ENCODE results near the gene DIAPH2. TPM values are rescaled to one million over a fixed set of nuclear protein-coding genes. Genes with fewer than 3 reads are reported as not detected.
A peak's percentile ranks its signal among the peaks of the same experiment; 100 is the strongest.

The DIAPH2 gene
- total and polyA plus RNA-seq, 4 donors: 3.0 to 19.7 (median 11.3) TPM

GRCh38 chrX:96692454-96692853 is 7.8 kb downstream of the DIAPH2 start:
- DNase-seq (ENCODE audit: low read depth in 4 of 6, low spot score in 6 of 6): no peak
- Histone ChIP-seq H3K4me3 (ENCODE audit: low read depth, low read length) (no peak overlapping the region), H3K4me1 (ENCODE audit: control insufficient read depth, insufficient read depth, low read length) (no peaks in the 10 kb centered on the region), H3K27ac (ENCODE audit: low read depth, low read length) (no peak overlapping the region), H3K36me3 (ENCODE audit: control insufficient read depth, insufficient read depth, low read length) (no peaks in the 10 kb centered on the region), H3K9me3 (ENCODE audit: control insufficient read depth, insufficient read depth, low read length) (no peaks in the 10 kb centered on the region), H3K27me3 (ENCODE audit: control insufficient read depth, insufficient read depth, low read length) (peaks cover 2% of the 10 kb centered on the region)
- WGBS (ENCODE audit: insufficient coverage): no CpG with 5 or more reads among the region's 1 CpG

GRCh38 chrX:96692890-96693289 is 8.2 kb downstream of the DIAPH2 start:
- Histone ChIP-seq H3K27me3 (ENCODE audit: control insufficient read depth, insufficient read depth, low read length) (peaks cover 2% of the 10 kb centered on the region), H3K27ac (ENCODE audit: low read depth, low read length) (no peak overlapping the region)
- no peak for DNase-seq (ENCODE audit: low read depth in 4 of 6, low spot score in 6 of 6)

GRCh38 chrX:96693407-96693806 is 8.8 kb downstream of the DIAPH2 start:
- peaks cover 2% of the 10 kb centered on the region for H3K27me3 ChIP-seq (ENCODE audit: control insufficient read depth, insufficient read depth, low read length)
- H3K4me3 ChIP-seq (ENCODE audit: low read depth, low read length): no peak overlapping the region
- WGBS (ENCODE audit: insufficient coverage): 93% methylated on average over 3 of the region's 6 CpGs

More at GRCh38 chrX:96692890-96693289, 8.2 kb downstream of the DIAPH2 start:
- H3K4me1 ChIP-seq (ENCODE audit: control insufficient read depth, insufficient read depth, low read length): no peaks in the 10 kb centered on the region
- no peaks in the 10 kb centered on the region for H3K36me3 ChIP-seq (ENCODE audit: control insufficient read depth, insufficient read depth, low read length)
- H3K4me3 ChIP-seq (ENCODE audit: low read depth, low read length): no peak overlapping the region
- H3K9me3 ChIP-seq (ENCODE audit: control insufficient read depth, insufficient read depth, low read length): no peaks in the 10 kb centered on the region

GRCh38 chrX:96696462-96696861 is 11.8 kb downstream of the DIAPH2 start:
- H3K9me3 ChIP-seq (ENCODE audit: control insufficient read depth, insufficient read depth, low read length): no peaks in the 10 kb centered on the region
- no peak overlapping the region for H3K27ac ChIP-seq (ENCODE audit: low read depth, low read length)
- no peak overlapping the region for H3K4me3 ChIP-seq (ENCODE audit: low read depth, low read length)
- H3K27me3 ChIP-seq (ENCODE audit: control insufficient read depth, insufficient read depth, low read length): peaks cover 2% of the 10 kb centered on the region
- no peaks in the 10 kb centered on the region for H3K4me1 ChIP-seq (ENCODE audit: control insufficient read depth, insufficient read depth, low read length)
- 100% methylated on average over 1 of the region's 4 CpGs for WGBS (ENCODE audit: insufficient coverage)
- DNase-seq (ENCODE audit: low read depth in 4 of 6, low spot score in 6 of 6): no peak
- no peaks in the 10 kb centered on the region for H3K36me3 ChIP-seq (ENCODE audit: control insufficient read depth, insufficient read depth, low read length)

More at GRCh38 chrX:96693407-96693806, 8.8 kb downstream of the DIAPH2 start:
- DNase-seq (ENCODE audit: low read depth in 4 of 6, low spot score in 6 of 6): no peak
- H3K36me3 ChIP-seq (ENCODE audit: control insufficient read depth, insufficient read depth, low read length): no peaks in the 10 kb centered on the region
- H3K4me1 ChIP-seq (ENCODE audit: control insufficient read depth, insufficient read depth, low read length): no peaks in the 10 kb centered on the region
- H3K27ac ChIP-seq (ENCODE audit: low read depth, low read length): no peak overlapping the region
- H3K9me3 ChIP-seq (ENCODE audit: control insufficient read depth, insufficient read depth, low read length): no peaks in the 10 kb centered on the region

- no peak for DNase-seq (ENCODE audit: low read depth in 4 of 6, low spot score in 6 of 6)
- Histone ChIP-seq H3K9me3 (ENCODE audit: control insufficient read depth, insufficient read depth, low read length) (no peaks in the 10 kb centered on the region), H3K27ac (ENCODE audit: low read depth, low read length) (no peak overlapping the region), H3K4me3 (ENCODE audit: low read depth, low read length) (no peak overlapping the region), H3K4me1 (ENCODE audit: control insufficient read depth, insufficient read depth, low read length) (no peaks in the 10 kb centered on the region), H3K27me3 (ENCODE audit: control insufficient read depth, insufficient read depth, low read length) (peaks cover 4% of the 10 kb centered on the region), H3K36me3 (ENCODE audit: control insufficient read depth, insufficient read depth, low read length) (no peaks in the 10 kb centered on the region)
- 80% methylated on average over 1 of the region's 1 CpG for WGBS (ENCODE audit: insufficient coverage)
These were observed 16.0 kb downstream of the DIAPH2 start for GRCh38 chrX:96700625-96701024.

- DNase-seq (ENCODE audit: low read depth in 4 of 6, low spot score in 6 of 6): no peak
- Histone ChIP-seq H3K36me3 (ENCODE audit: control insufficient read depth, insufficient read depth, low read length) (no peaks in the 10 kb centered on the region), H3K27me3 (ENCODE audit: control insufficient read depth, insufficient read depth, low read length) (peaks cover 9% of the 10 kb centered on the region), H3K4me3 (ENCODE audit: low read depth, low read length) (no peak overlapping the region), H3K9me3 (ENCODE audit: control insufficient read depth, insufficient read depth, low read length) (no peaks in the 10 kb centered on the region), H3K27ac (ENCODE audit: low read depth, low read length) (no peak overlapping the region), H3K4me1 (ENCODE audit: control insufficient read depth, insufficient read depth, low read length) (no peaks in the 10 kb centered on the region)
- no CpG with 5 or more reads among the region's 1 CpG for WGBS (ENCODE audit: insufficient coverage)
These were observed 18.7 kb downstream of the DIAPH2 start for GRCh38 chrX:96703379-96703778.

GRCh38 chrX:96703816-96704215 is 19.2 kb downstream of the DIAPH2 start:
- no CpG with 5 or more reads among the region's 1 CpG for WGBS (ENCODE audit: insufficient coverage)
- no peaks in the 10 kb centered on the region for H3K4me1 ChIP-seq (ENCODE audit: control insufficient read depth, insufficient read depth, low read length)

GRCh38 chrX:96704629-96705028 is 20.0 kb downstream of the DIAPH2 start:
- DNase-seq (ENCODE audit: low read depth in 4 of 6, low spot score in 6 of 6): no peak
- Histone ChIP-seq H3K27me3 (ENCODE audit: control insufficient read depth, insufficient read depth, low read length) (peaks cover 9% of the 10 kb centered on the region), H3K4me3 (ENCODE audit: low read depth, low read length) (no peak overlapping the region), H3K36me3 (ENCODE audit: control insufficient read depth, insufficient read depth, low read length) (no peaks in the 10 kb centered on the region), H3K9me3 (ENCODE audit: control insufficient read depth, insufficient read depth, low read length) (no peaks in the 10 kb centered on the region), H3K4me1 (ENCODE audit: control insufficient read depth, insufficient read depth, low read length) (no peaks in the 10 kb centered on the region), H3K27ac (ENCODE audit: low read depth, low read length) (no peak overlapping the region)
- no CpG with 5 or more reads among the region's 2 CpGs for WGBS (ENCODE audit: insufficient coverage)

More at GRCh38 chrX:96703816-96704215, 19.2 kb downstream of the DIAPH2 start:
- no peak for DNase-seq (ENCODE audit: low read depth in 4 of 6, low spot score in 6 of 6)
- no peaks in the 10 kb centered on the region for H3K36me3 ChIP-seq (ENCODE audit: control insufficient read depth, insufficient read depth, low read length)
- H3K9me3 ChIP-seq (ENCODE audit: control insufficient read depth, insufficient read depth, low read length): no peaks in the 10 kb centered on the region
- H3K27ac ChIP-seq (ENCODE audit: low read depth, low read length): no peak overlapping the region
- no peak overlapping the region for H3K4me3 ChIP-seq (ENCODE audit: low read depth, low read length)
- peaks cover 9% of the 10 kb centered on the region for H3K27me3 ChIP-seq (ENCODE audit: control insufficient read depth, insufficient read depth, low read length)

GRCh38 chrX:96705905-96706304 is 21.3 kb downstream of the DIAPH2 start:
- DNase-seq (ENCODE audit: low read depth in 4 of 6, low spot score in 6 of 6): no peak

GRCh38 chrX:96707804-96708203 is 23.2 kb downstream of the DIAPH2 start:
- H3K4me1 ChIP-seq (ENCODE audit: control insufficient read depth, insufficient read depth, low read length): no peaks in the 10 kb centered on the region

More at GRCh38 chrX:96705905-96706304, 21.3 kb downstream of the DIAPH2 start:
- H3K4me3 ChIP-seq (ENCODE audit: low read depth, low read length): no peak overlapping the region
- H3K36me3 ChIP-seq (ENCODE audit: control insufficient read depth, insufficient read depth, low read length): no peaks in the 10 kb centered on the region
- no peaks in the 10 kb centered on the region for H3K9me3 ChIP-seq (ENCODE audit: control insufficient read depth, insufficient read depth, low read length)
- H3K27me3 ChIP-seq (ENCODE audit: control insufficient read depth, insufficient read depth, low read length): peaks cover 9% of the 10 kb centered on the region
- no peak overlapping the region for H3K27ac ChIP-seq (ENCODE audit: low read depth, low read length)
- H3K4me1 ChIP-seq (ENCODE audit: control insufficient read depth, insufficient read depth, low read length): no peaks in the 10 kb centered on the region

More at GRCh38 chrX:96707804-96708203, 23.2 kb downstream of the DIAPH2 start:
- DNase-seq (ENCODE audit: low read depth in 4 of 6, low spot score in 6 of 6): peak in 1 of 6 donors; percentile 54
- no peaks in the 10 kb centered on the region for H3K36me3 ChIP-seq (ENCODE audit: control insufficient read depth, insufficient read depth, low read length)
- WGBS (ENCODE audit: insufficient coverage): no CpG with 5 or more reads among the region's 1 CpG
- no peaks in the 10 kb centered on the region for H3K9me3 ChIP-seq (ENCODE audit: control insufficient read depth, insufficient read depth, low read length)
- peaks cover 6% of the 10 kb centered on the region for H3K27me3 ChIP-seq (ENCODE audit: control insufficient read depth, insufficient read depth, low read length)
- H3K4me3 ChIP-seq (ENCODE audit: low read depth, low read length): no peak overlapping the region
- H3K27ac ChIP-seq (ENCODE audit: low read depth, low read length): no peak overlapping the region

Data from spinal cord (tissue), 10 donors.